Parathyroid adenoma (tissue), 2 donors: Measurements from ENCODE around the gene FOXK2.

ENCODE experiments used
- H2AFZ ChIP-seq: fragments of 300-600 bp; sonication (generic); one replicate; pipeline ENCODE4 v1.7.0; 2017; ENCODE audit warnings: antibody characterized with exemption, mild to moderate bottlenecking
- H3K27ac ChIP-seq: fragments of 300-600 bp; sonication (generic); one replicate; pipeline ENCODE4 v1.7.0; 2017
- H3K27me3 ChIP-seq: fragments of 300-600 bp; sonication (generic); one replicate; pipeline ENCODE4 v1.7.0; 2017; ENCODE audit warnings: low read length; ENCODE audit not compliant: control insufficient read depth, insufficient read depth
- H3K36me3 ChIP-seq: fragments of 300-600 bp; sonication (generic); one replicate; pipeline ENCODE4 v1.7.0; 2017; ENCODE audit warnings: low read length; ENCODE audit not compliant: control insufficient read depth, insufficient read depth
- H3K4me1 ChIP-seq: fragments of 300-600 bp; sonication (generic); one replicate; pipeline ENCODE4 v1.7.0; 2017; ENCODE audit warnings: control low read depth
- H3K4me2 ChIP-seq: fragments of 300-600 bp; sonication (generic); one replicate; pipeline ENCODE4 v1.7.0; 2017; ENCODE audit warnings: low read length
- H3K4me3 ChIP-seq: fragments of 300-600 bp; sonication (generic); one replicate; pipeline ENCODE4 v1.7.0; 2017; ENCODE audit warnings: low read depth, low read length
- H3K79me2 ChIP-seq: fragments of 300-600 bp; sonication (generic); one replicate; pipeline ENCODE4 v1.7.0; 2017; ENCODE audit warnings: control low read depth
- H3K9ac ChIP-seq: fragments of 300-600 bp; sonication (generic); one replicate; pipeline ENCODE4 v1.7.0; 2017; ENCODE audit warnings: mild to moderate bottlenecking
- H3K9me3 ChIP-seq: fragments of 300-600 bp; sonication (generic); one replicate; pipeline ENCODE4 v1.7.0; 2017; ENCODE audit warnings: low read length; ENCODE audit not compliant: control insufficient read depth
- CTCF ChIP-seq: fragments of 300-600 bp; sonication (generic); IDR thresholded peaks from one replicate; pipeline ENCODE4 v1.7.0; 2017; ENCODE audit warnings: antibody characterized with exemption, mild to moderate bottlenecking
- donor health status: primary hyperparathyroidism.

FOXK2 gene

DNA sequence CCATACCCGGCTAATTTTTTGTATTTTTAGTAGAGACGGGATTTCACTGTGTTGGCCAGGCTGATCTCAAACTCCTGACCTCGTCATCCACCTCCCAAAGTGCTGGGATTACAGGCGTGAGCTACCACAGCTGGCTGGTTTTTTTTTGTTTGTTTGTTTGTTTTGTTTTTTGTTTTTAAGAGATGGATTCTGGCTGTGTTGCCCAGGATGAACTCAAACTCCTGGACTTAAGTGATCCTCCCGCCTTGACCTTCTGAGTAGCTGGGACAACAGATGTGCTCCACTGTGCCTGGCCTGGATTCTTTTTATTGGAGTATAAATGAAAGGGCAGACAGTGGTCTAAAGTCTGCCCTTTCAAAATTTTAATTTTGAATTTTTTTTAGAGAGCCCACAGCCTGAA is 44.7 kb downstream of the FOXK2 start:
- H3K27ac ChIP-seq: no peak overlapping the region

GRCh38 chr17:82565551-82565950 is 46.0 kb downstream of the FOXK2 start:
- Histone ChIP-seq H3K4me1 (peaks cover 3% of the 10 kb centered on the region), H3K79me2 (peaks cover 70% of the 10 kb centered on the region), H3K4me2 (no peak overlapping the region), H3K36me3 (no peaks in the 10 kb centered on the region), H2AFZ (no peak overlapping the region), H3K4me3 (no peak overlapping the region), H3K9me3 (no peaks in the 10 kb centered on the region), H3K27ac (no peak overlapping the region), H3K27me3 (no peaks in the 10 kb centered on the region), H3K9ac (no peak overlapping the region)
- TF ChIP-seq CTCF: no peak

More for the DNA sequence above, 44.7 kb downstream of the FOXK2 start:
- no peaks in the 10 kb centered on the region for H3K36me3 ChIP-seq
- no peak overlapping the region for H3K4me3 ChIP-seq
- H3K9me3 ChIP-seq: no peaks in the 10 kb centered on the region
- no peak overlapping the region for H3K9ac ChIP-seq
- peaks cover 68% of the 10 kb centered on the region for H3K79me2 ChIP-seq
- no peak for TF ChIP-seq CTCF
- H3K4me1 ChIP-seq: peaks cover 3% of the 10 kb centered on the region
- H2AFZ ChIP-seq: no peak overlapping the region
- H3K27me3 ChIP-seq: no peaks in the 10 kb centered on the region
- no peak overlapping the region for H3K4me2 ChIP-seq

DNA sequence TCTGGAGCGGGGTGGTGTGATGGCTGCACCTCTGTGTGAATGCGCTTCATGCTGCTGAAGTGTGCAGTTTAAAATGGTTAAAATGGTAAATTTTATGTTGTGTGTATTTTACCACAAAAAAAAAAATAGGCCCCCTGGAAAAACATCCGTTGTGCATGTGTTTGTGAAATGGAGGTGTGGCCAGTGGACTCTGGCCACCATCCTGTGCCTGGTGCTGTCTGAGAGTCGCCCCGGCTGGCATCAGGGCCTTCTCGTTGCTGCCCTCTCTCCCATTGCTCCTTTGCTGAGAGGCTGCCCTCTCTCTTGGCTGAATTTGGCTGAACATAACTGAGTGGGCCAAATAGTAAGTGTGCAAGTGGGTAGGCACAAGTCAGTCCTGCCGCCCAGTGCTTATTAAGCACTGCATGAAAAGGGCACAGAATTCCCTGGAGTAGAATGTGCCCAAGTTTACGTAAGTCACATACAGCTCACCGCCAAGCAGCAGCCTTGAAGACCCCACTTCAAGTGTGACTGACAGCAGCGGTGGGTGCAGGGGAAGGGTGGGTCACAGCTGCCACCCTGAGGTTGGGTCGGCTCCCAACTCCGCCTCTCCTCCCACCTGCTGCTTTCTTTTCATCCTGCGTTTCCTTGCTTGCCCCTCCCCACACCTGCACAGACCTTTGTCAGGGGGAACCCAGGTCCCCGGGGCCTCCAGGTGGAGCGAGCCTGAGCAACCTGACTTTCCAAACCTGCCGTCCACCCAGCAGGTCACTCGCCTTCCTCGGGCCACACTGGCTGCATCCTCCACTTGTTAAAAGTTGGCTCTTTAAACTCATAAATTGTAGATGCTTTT is 46.8 kb downstream of the FOXK2 start:
- Histone ChIP-seq H3K4me1 (peaks cover 3% of the 10 kb centered on the region), H3K27ac (no peak overlapping the region)

GRCh38 chr17:82567286-82567685 is 47.8 kb downstream of the FOXK2 start:
- no peak overlapping the region for H3K4me3 ChIP-seq
- peaks cover 3% of the 10 kb centered on the region for H3K4me1 ChIP-seq
- peaks cover 57% of the 10 kb centered on the region for H3K79me2 ChIP-seq
- H3K4me2 ChIP-seq: no peak overlapping the region
- TF ChIP-seq CTCF: no peak
- no peak overlapping the region for H3K27ac ChIP-seq
- H2AFZ ChIP-seq: no peak overlapping the region
- no peaks in the 10 kb centered on the region for H3K36me3 ChIP-seq
- no peak overlapping the region for H3K9ac ChIP-seq
- no peaks in the 10 kb centered on the region for H3K9me3 ChIP-seq
- H3K27me3 ChIP-seq: no peaks in the 10 kb centered on the region

More for the DNA sequence above, 46.8 kb downstream of the FOXK2 start:
- no peak overlapping the region for H2AFZ ChIP-seq
- H3K36me3 ChIP-seq: no peaks in the 10 kb centered on the region
- no peak overlapping the region for H3K4me2 ChIP-seq
- H3K27me3 ChIP-seq: no peaks in the 10 kb centered on the region
- no peak overlapping the region for H3K4me3 ChIP-seq
- TF ChIP-seq CTCF: no peak
- H3K9ac ChIP-seq: no peak overlapping the region
- no peaks in the 10 kb centered on the region for H3K9me3 ChIP-seq
- H3K79me2 ChIP-seq: peaks cover 66% of the 10 kb centered on the region

DNA sequence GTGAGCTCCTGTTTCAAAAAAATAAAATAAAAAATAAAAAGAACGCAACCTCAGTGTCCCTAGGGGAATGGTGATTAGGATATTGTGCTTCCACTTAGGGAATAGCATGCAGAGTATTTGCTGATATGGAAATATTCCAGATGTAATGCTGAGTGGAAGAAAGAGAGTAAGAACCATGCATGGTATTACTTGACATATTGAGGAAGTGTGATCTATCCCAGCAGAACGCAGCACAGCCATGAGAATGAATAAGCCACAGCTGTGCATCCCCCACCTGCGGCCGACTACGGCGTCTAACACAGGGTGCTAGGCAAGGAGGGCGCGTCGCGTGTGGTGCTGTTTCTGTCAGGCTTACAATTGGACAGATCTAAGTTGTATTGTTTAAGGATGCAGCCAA is 49.5 kb downstream of the FOXK2 start:
- peaks cover 57% of the 10 kb centered on the region for H3K79me2 ChIP-seq
- no peaks in the 10 kb centered on the region for H3K4me1 ChIP-seq
- TF ChIP-seq CTCF: no peak
- H3K9me3 ChIP-seq: no peaks in the 10 kb centered on the region
- H3K27ac ChIP-seq: no peak overlapping the region
- H3K4me2 ChIP-seq: no peak overlapping the region
- no peaks in the 10 kb centered on the region for H3K36me3 ChIP-seq
- no peaks in the 10 kb centered on the region for H3K27me3 ChIP-seq
- H2AFZ ChIP-seq: no peak overlapping the region
- no peak overlapping the region for H3K9ac ChIP-seq
- no peak overlapping the region for H3K4me3 ChIP-seq
